Measurements from ENCODE around the gene IL20RB.
"Not testable (repeated sequence)": the region's sequence is repeated elsewhere in the genome, so short reads cannot be mapped to it uniquely, and the experiment has no call there.

The IL20RB gene

GRCh38 chr3:136939489-136939888 is 18.3 kb upstream of the IL20RB start:
- DNase-seq (ENCODE audit: low read depth, low spot score): no peak
- no peak overlapping the region for H3K4me3 ChIP-seq (ENCODE audit: low read length)

GRCh38 chr3:136942803-136943202 is 15.0 kb upstream of the IL20RB start:
- DNase-seq (ENCODE audit: low read depth, low spot score): no peak

GRCh38 chr3:136943436-136943835 is 14.3 kb upstream of the IL20RB start:
- H3K4me3 ChIP-seq (ENCODE audit: low read length): no peak overlapping the region
- no peak for DNase-seq (ENCODE audit: low read depth, low spot score)

More at GRCh38 chr3:136942803-136943202, 15.0 kb upstream of the IL20RB start:
- H3K4me3 ChIP-seq (ENCODE audit: low read length): no peak overlapping the region

GRCh38 chr3:136946978-136947377 is 10.8 kb upstream of the IL20RB start:
- H3K4me3 ChIP-seq (ENCODE audit: low read length): no peak overlapping the region
- DNase-seq (ENCODE audit: low read depth, low spot score): no peak

GRCh38 chr3:136947477-136947876 is 10.3 kb upstream of the IL20RB start:
- H3K4me3 ChIP-seq (ENCODE audit: low read length): no peak overlapping the region
- DNase-seq (ENCODE audit: low read depth, low spot score): no peak

- DNase-seq (ENCODE audit: low read depth, low spot score): no peak
Measured at GRCh38 chr3:136949146-136949545, 8.6 kb upstream of the IL20RB start.

GRCh38 chr3:136949708-136950107 is 8.1 kb upstream of the IL20RB start:
- H3K4me3 ChIP-seq (ENCODE audit: low read length): no peak overlapping the region
- DNase-seq (ENCODE audit: low read depth, low spot score): no peak

More at GRCh38 chr3:136949146-136949545, 8.6 kb upstream of the IL20RB start:
- no peak overlapping the region for H3K4me3 ChIP-seq (ENCODE audit: low read length)

GRCh38 chr3:136950623-136951022 is 7.2 kb upstream of the IL20RB start:
- H3K4me3 ChIP-seq (ENCODE audit: low read length): no peak overlapping the region
- DNase-seq (ENCODE audit: low read depth, low spot score): no peak

GRCh38 chr3:136952292-136952691 is 5.5 kb upstream of the IL20RB start:
- H3K4me3 ChIP-seq (ENCODE audit: low read length): no peak overlapping the region
- no peak for DNase-seq (ENCODE audit: low read depth, low spot score)

- H3K4me3 ChIP-seq (ENCODE audit: low read length): no peak overlapping the region
- DNase-seq (ENCODE audit: low read depth, low spot score): no peak
Measured at GRCh38 chr3:136954251-136954650, 3.5 kb upstream of the IL20RB start.

- no peak for DNase-seq (ENCODE audit: low read depth, low spot score)
- no peak overlapping the region for H3K4me3 ChIP-seq (ENCODE audit: low read length)
Measured at GRCh38 chr3:136954980-136955780, 2.6 kb upstream of the IL20RB start.

GRCh38 chr3:136955813-136956212 is 2.0 kb upstream of the IL20RB start:
- DNase-seq (ENCODE audit: low read depth, low spot score): no peak
- H3K4me3 ChIP-seq (ENCODE audit: low read length): no peak overlapping the region

- DNase-seq (ENCODE audit: low read depth, low spot score): no peak
- H3K4me3 ChIP-seq (ENCODE audit: low read length): no peak overlapping the region
Measured at GRCh38 chr3:136956971-136957370, 812 bp upstream of the IL20RB start.

GRCh38 chr3:136958939-136959338 is 1.2 kb downstream of the IL20RB start:
- H3K4me3 ChIP-seq (ENCODE audit: low read length): no peak overlapping the region
- no peak for DNase-seq (ENCODE audit: low read depth, low spot score)

GRCh38 chr3:136959599-136959998 is 1.8 kb downstream of the IL20RB start:
- no peak for DNase-seq (ENCODE audit: low read depth, low spot score)
- H3K4me3 ChIP-seq (ENCODE audit: low read length): no peak overlapping the region

GRCh38 chr3:136960838-136961836 is 3.4 kb downstream of the IL20RB start:
- no peak overlapping the region for H3K4me3 ChIP-seq (ENCODE audit: low read length)
- no peak for DNase-seq (ENCODE audit: low read depth, low spot score)

- no peak for DNase-seq (ENCODE audit: low read depth, low spot score)
- H3K4me3 ChIP-seq (ENCODE audit: low read length): no peak overlapping the region
Measured at GRCh38 chr3:136962927-136963326, 5.1 kb downstream of the IL20RB start.

GRCh38 chr3:136969539-136969938 is 11.8 kb downstream of the IL20RB start:
- not testable (repeated sequence) for H3K4me3 ChIP-seq (ENCODE audit: low read length); DNase-seq (ENCODE audit: low read depth, low spot score)

- no peak for DNase-seq (ENCODE audit: low read depth, low spot score)
Measured at GRCh38 chr3:136973352-136973751, 15.6 kb downstream of the IL20RB start.

GRCh38 chr3:136974670-136975069 is 16.9 kb downstream of the IL20RB start:
- H3K4me3 ChIP-seq (ENCODE audit: low read length): no peak overlapping the region
- DNase-seq (ENCODE audit: low read depth, low spot score): no peak

More at GRCh38 chr3:136973352-136973751, 15.6 kb downstream of the IL20RB start:
- no peak overlapping the region for H3K4me3 ChIP-seq (ENCODE audit: low read length)

All from Jurkat, Clone E6-1 (cell line).